Psoas muscle (tissue), 8 donors: ENCODE data around the gene GTF3C5. TPM values are rescaled to one million over a fixed set of nuclear protein-coding genes. Genes with fewer than 3 reads are reported as not detected.
"Not testable (repeated sequence)": the region's sequence is repeated elsewhere in the genome, so short reads cannot be mapped to it uniquely, and the experiment has no call there.

ENCODE experiments used
- ATAC-seq, 4 donors: fragments of 200-7000 bp; cut with Tn5 transposase; one replicate each; pipeline ENCODE4 v1.9.1; 2020; ENCODE audit warnings: moderate library complexity in 3 of 4, mild to moderate bottlenecking in 2 of 4
- DNase-seq, 2 donors: peaks; one replicate each; pipeline ENCODE4 v3.0.0-alpha.2; 2020
- H3K27ac ChIP-seq: fragments of 200-600 bp; one replicate; pipeline ENCODE4 v1.8.0; 2022
- H3K27me3 ChIP-seq, 3 donors: fragments of 200-600 bp in 1 of 3; one replicate each; pipeline versions ENCODE4 v1.6.1 to v1.8.0; 2013 to 2022; ENCODE audit warnings: low read length in 2 of 3, mild to moderate bottlenecking in 2 of 3, moderate library complexity in 1 of 3; ENCODE audit not compliant: insufficient read depth in 3 of 3
- H3K36me3 ChIP-seq, 2 donors: fragments of 200-600 bp in 1 of 2; one replicate each; pipeline versions ENCODE4 v1.6.1 to v1.8.0; 2013 to 2022; ENCODE audit warnings: low read depth in 1 of 2, mild to moderate bottlenecking in 1 of 2, moderate library complexity in 1 of 2; ENCODE audit not compliant: insufficient read depth in 1 of 2
- H3K4me1 ChIP-seq: fragments of 200-600 bp; one replicate; pipeline ENCODE4 v1.8.0; 2022
- H3K4me3 ChIP-seq: fragments of 200-600 bp; one replicate; pipeline ENCODE4 v1.8.0; 2022; ENCODE audit warnings: mild to moderate bottlenecking
- H3K9me3 ChIP-seq: fragments of 200-600 bp; one replicate; pipeline ENCODE4 v1.8.0; 2022
- CTCF ChIP-seq: fragments of 200-600 bp; IDR thresholded peaks from one replicate; pipeline ENCODE4 v1.8.0; 2022; ENCODE audit warnings: antibody characterized with exemption
- WGBS, 3 donors: extraction: QIAGEN DNeasy Blood & Tissue Kit; methylation state at CpG; one replicate each; pipeline versions ENCODE4 v1.1.6 to v1.1.7; 2013; 5-methylcytosine and 5-hydroxymethylcytosine counted together
- intact Hi-C, 2 donors: fragments of 100-400 bp; cut with DNase I; formaldehyde crosslinking; loops; one replicate each; pipeline versions ENCODE4 v1.11.0 to v1.14.2; 2022
- polyA plus RNA-seq, 3 donors: library from polyadenylated mRNA; stranded (reverse); fragments of 200-250 nt; gene quantifications; one replicate each; pipeline ENCODE4 v1.2.3, GENCODE V29; 2013
- total RNA-seq, 4 donors: library from RNA; stranded (reverse); fragmentation: NEBNext Ultra II Directional in 2 of 4; extraction: Animal tissue kit (Norgen Biotek cat#: 25700) in 2 of 4; gene quantifications; one replicate each; pipeline versions ENCODE4 v1.2.1 to v1.2.4, GENCODE V29; 2021 to 2023
- donor health status: healthy with polysubstance abuse.
- donor health status: DM: no; HTN: no; CAD: no; lungs with moderate emphysema.
- donor health status: Bipolar disorder and iron deficiency.
- donor health status: healthy.
- donor health status: DM: yes; HTN: yes; CAD: no.
- donor health status: DM: no; HTN: no; CAD: no.
- donor health status: DM: no; HTN: no; CAD: no.
- donor health status: DM: yes; HTN: yes; CAD: no.

The GTF3C5 gene
- total and polyA plus RNA-seq, 7 donors: 34.6 to 70.8 (median 42.7) TPM

- no peak for ATAC-seq
- no peak for DNase-seq
- H3K4me1 ChIP-seq: no peaks in the 10 kb centered on the region
- 82 to 84% (median 84%) methylated on average over 14 of the region's 14 CpGs for WGBS, 3 donors
- no peak overlapping the region for H3K27ac ChIP-seq
- no peaks in the 10 kb centered on the region for H3K36me3 ChIP-seq
- TF ChIP-seq CTCF: no peak
- intact Hi-C loops: loop anchor here in 1 of 2 donors (10.0 kb wide), 1 partner anchor 836 kb away; no protein-coding TSS in a partner anchor
- no peaks in the 10 kb centered on the region for H3K9me3 ChIP-seq
- no peaks in the 10 kb centered on the region for H3K27me3 ChIP-seq
- no peak overlapping the region for H3K4me3 ChIP-seq
These were observed 47.7 kb downstream of the GTF3C5 start for GRCh38 chr9:133078486-133078885.

- Histone ChIP-seq H3K4me3 (no peak overlapping the region), H3K4me1 (no peaks in the 10 kb centered on the region), H3K27ac (no peak overlapping the region), H3K36me3 (no peaks in the 10 kb centered on the region), H3K9me3 (no peaks in the 10 kb centered on the region), H3K27me3 (no peaks in the 10 kb centered on the region)
- no peak for TF ChIP-seq CTCF
- WGBS, 3 donors: 73 to 79% (median 77%) methylated on average over 7 of the region's 7 CpGs
- DNase-seq (no peak), ATAC-seq (no peak)
- intact Hi-C loops: no loop called here
These were observed 49.4 kb downstream of the GTF3C5 start for GRCh38 chr9:133080161-133080560.

GRCh38 chr9:133080786-133081779 lies 50.3 kb downstream of the GTF3C5 start:
- H3K36me3 ChIP-seq, H3K9me3 ChIP-seq, DNase-seq, H3K27me3 ChIP-seq, H3K4me3 ChIP-seq, H3K4me1 ChIP-seq, intact Hi-C loops, H3K27ac ChIP-seq: not testable (repeated sequence)
- WGBS, 3 donors: 86 to 90% (median 86%) methylated on average over 9 to 10 of the region's 18 CpGs
- peak in 1 of 4 donors; percentile 30 for ATAC-seq

GRCh38 chr9:133081957-133082644 lies 51.3 kb downstream of the GTF3C5 start:
- intact Hi-C loops, ATAC-seq, H3K4me1 ChIP-seq, H3K27me3 ChIP-seq, H3K4me3 ChIP-seq, H3K27ac ChIP-seq, DNase-seq, H3K9me3 ChIP-seq, H3K36me3 ChIP-seq: not testable (repeated sequence)
- 78 to 88% (median 85%) methylated on average over 6 to 7 of the region's 12 CpGs for WGBS, 3 donors

GRCh38 chr9:133083688-133084087 lies 52.9 kb downstream of the GTF3C5 start:
- H3K4me3 ChIP-seq, H3K27ac ChIP-seq, DNase-seq, H3K9me3 ChIP-seq, ATAC-seq, H3K36me3 ChIP-seq, intact Hi-C loops, H3K27me3 ChIP-seq, H3K4me1 ChIP-seq: not testable (repeated sequence)
- 68 to 79% (median 78%) methylated on average over 6 to 9 of the region's 9 CpGs for WGBS, 3 donors

GRCh38 chr9:133086212-133086860 lies 55.5 kb downstream of the GTF3C5 start:
- DNase-seq, ATAC-seq, H3K4me3 ChIP-seq, H3K27ac ChIP-seq, H3K4me1 ChIP-seq, H3K36me3 ChIP-seq, H3K27me3 ChIP-seq, intact Hi-C loops, H3K9me3 ChIP-seq: not testable (repeated sequence)
- WGBS, 3 donors: 81 to 83% (median 81%) methylated on average over 13 to 17 of the region's 17 CpGs
